MM.1S (cell line): Measurements from ENCODE around the gene IRS4.

ENCODE experiments used
- DNase-seq: peaks from one replicate; pipeline ENCODE4 v3.0.0-alpha.2; 2015
- H2AFZ ChIP-seq: fragments of 300-600 bp; sonication (generic); 2 replicates; pipeline ENCODE4 v1.6.0; 2016; ENCODE audit warnings: antibody characterized with exemption, low read length
- H3F3A ChIP-seq: fragments of 300-600 bp; sonication (generic); 2 replicates; pipeline ENCODE4 v1.6.1; 2016; ENCODE audit warnings: mild to moderate bottlenecking, antibody characterized with exemption, low read length, moderate library complexity, mixed read lengths; ENCODE audit not compliant: insufficient read depth
- H3K27ac ChIP-seq: fragments of 300-600 bp; sonication (generic); 2 replicates; pipeline ENCODE4 v1.5.1; 2016; ENCODE audit warnings: mild to moderate bottlenecking, low read length
- H3K27me3 ChIP-seq: fragments of 300-600 bp; sonication (generic); replicated peaks from 2 replicates; pipeline ENCODE4 v1.6.0; 2016; ENCODE audit warnings: low read length; ENCODE audit not compliant: insufficient read depth
- H3K36me3 ChIP-seq: fragments of 300-600 bp; sonication (generic); replicated peaks from 2 replicates; pipeline ENCODE4 v1.6.1; 2016; ENCODE audit warnings: mild to moderate bottlenecking, low read length, mixed read lengths; ENCODE audit not compliant: insufficient read depth
- H3K4me1 ChIP-seq: fragments of 300-600 bp; sonication (generic); 2 replicates; pipeline ENCODE4 v1.6.1; 2016; ENCODE audit warnings: low read length, mixed read lengths
- H3K4me2 ChIP-seq: fragments of 300-600 bp; sonication (generic); 2 replicates; pipeline ENCODE4 v1.6.0; 2016; ENCODE audit warnings: low read depth, low read length
- H3K4me3 ChIP-seq: fragments of 300-600 bp; sonication (generic); 2 replicates; pipeline ENCODE4 v1.5.1; 2016; ENCODE audit warnings: low read length, mixed read lengths
- H3K79me2 ChIP-seq: fragments of 300-600 bp; sonication (generic); 2 replicates; pipeline ENCODE4 v1.6.1; 2016; ENCODE audit warnings: mixed run types, low read length, mixed read lengths
- H3K9ac ChIP-seq: fragments of 300-600 bp; sonication (generic); 2 replicates; pipeline ENCODE4 v1.6.1; 2016; ENCODE audit warnings: low read length, mixed read lengths
- H3K9me2 ChIP-seq: fragments of 300-600 bp; sonication (generic); replicated peaks from 2 replicates; pipeline ENCODE4 v1.6.1; 2016; ENCODE audit warnings: mild to moderate bottlenecking, low read length, mixed read lengths; ENCODE audit not compliant: insufficient read depth
- H3K9me3 ChIP-seq: fragments of 300-600 bp; sonication (generic); replicated peaks from 2 replicates; pipeline ENCODE4 v1.6.1; 2016; ENCODE audit warnings: mild to moderate bottlenecking, low read length, mixed read lengths; ENCODE audit not compliant: insufficient read depth
- H4K20me1 ChIP-seq: fragments of 300-600 bp; sonication (generic); 2 replicates; pipeline ENCODE4 v1.6.1; 2016; ENCODE audit warnings: mild to moderate bottlenecking, low read length, moderate library complexity, mixed read lengths; ENCODE audit not compliant: insufficient read depth
- EZH2 ChIP-seq: fragments of 300-600 bp; sonication (generic); optimal IDR thresholded peaks from 2 replicates; pipeline ENCODE3; 2017; ENCODE audit warnings: low read depth, mild to moderate bottlenecking, antibody characterized with exemption, low read length, mixed read lengths
- EZH2phosphoT487 ChIP-seq: fragments of 300-600 bp; sonication (generic); IDR thresholded peaks from 2 replicates; pipeline ENCODE4 v1.6.1; 2018; ENCODE audit warnings: antibody characterized with exemption, low read length
- TF ChIP-seq, protein P1 (sequence below): fragments of 300-600 bp; sonication (generic); IDR thresholded peaks from 2 replicates; pipeline ENCODE4 v1.5.1; 2016; ENCODE audit warnings: antibody characterized with exemption, low read length, mixed read lengths

Gene IRS4

DNA sequence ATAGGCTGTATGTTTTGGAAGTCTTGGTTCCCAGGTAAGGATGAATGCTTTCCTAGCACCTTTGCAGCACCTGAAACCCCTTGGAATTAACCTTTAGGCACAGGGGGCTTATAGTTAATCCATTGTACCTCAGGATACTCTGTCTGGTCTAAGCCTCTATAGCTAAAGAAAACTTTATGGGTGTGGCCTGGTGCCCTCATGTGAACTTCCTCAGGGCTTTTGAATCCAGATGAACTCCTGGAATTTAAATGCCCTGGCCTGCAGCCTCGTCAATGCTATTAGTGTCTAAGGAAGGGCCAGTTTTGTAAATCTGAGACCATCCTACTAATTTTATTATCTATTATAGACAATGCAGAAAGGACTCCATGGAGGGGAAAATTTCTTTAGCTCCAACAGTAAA is 33.8 kb downstream of the IRS4 start:
- Histone ChIP-seq H3K9ac (no peak overlapping the region), H3K9me3 (no peaks in the 10 kb centered on the region), H3K4me1 (no peaks in the 10 kb centered on the region), H3F3A (no peaks in the 10 kb centered on the region), H2AFZ (no peak overlapping the region), H3K9me2 (no peaks in the 10 kb centered on the region), H3K4me3 (no peak overlapping the region), H3K36me3 (no peaks in the 10 kb centered on the region), H3K79me2 (no peaks in the 10 kb centered on the region), H3K4me2 (no peak overlapping the region), H4K20me1 (no peaks in the 10 kb centered on the region), H3K27ac (no peak overlapping the region), H3K27me3 (no peaks in the 10 kb centered on the region)
- no peak for DNase-seq
- no peak for TF ChIP-seq EZH2phosphoT487
- no peak for TF ChIP-seq EZH2
- TF ChIP-seq, protein P1, sequence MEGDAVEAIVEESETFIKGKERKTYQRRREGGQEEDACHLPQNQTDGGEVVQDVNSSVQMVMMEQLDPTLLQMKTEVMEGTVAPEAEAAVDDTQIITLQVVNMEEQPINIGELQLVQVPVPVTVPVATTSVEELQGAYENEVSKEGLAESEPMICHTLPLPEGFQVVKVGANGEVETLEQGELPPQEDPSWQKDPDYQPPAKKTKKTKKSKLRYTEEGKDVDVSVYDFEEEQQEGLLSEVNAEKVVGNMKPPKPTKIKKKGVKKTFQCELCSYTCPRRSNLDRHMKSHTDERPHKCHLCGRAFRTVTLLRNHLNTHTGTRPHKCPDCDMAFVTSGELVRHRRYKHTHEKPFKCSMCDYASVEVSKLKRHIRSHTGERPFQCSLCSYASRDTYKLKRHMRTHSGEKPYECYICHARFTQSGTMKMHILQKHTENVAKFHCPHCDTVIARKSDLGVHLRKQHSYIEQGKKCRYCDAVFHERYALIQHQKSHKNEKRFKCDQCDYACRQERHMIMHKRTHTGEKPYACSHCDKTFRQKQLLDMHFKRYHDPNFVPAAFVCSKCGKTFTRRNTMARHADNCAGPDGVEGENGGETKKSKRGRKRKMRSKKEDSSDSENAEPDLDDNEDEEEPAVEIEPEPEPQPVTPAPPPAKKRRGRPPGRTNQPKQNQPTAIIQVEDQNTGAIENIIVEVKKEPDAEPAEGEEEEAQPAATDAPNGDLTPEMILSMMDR, result no peak

GRCh38 chrX:108701633-108702032 is 34.7 kb downstream of the IRS4 start:
- no peak overlapping the region for H3K4me3 ChIP-seq

GRCh38 chrX:108699368-108699767 is 37.0 kb downstream of the IRS4 start:
- Histone ChIP-seq H2AFZ (no peak overlapping the region), H3K4me2 (no peak overlapping the region), H4K20me1 (no peaks in the 10 kb centered on the region), H3K9me2 (no peaks in the 10 kb centered on the region), H3F3A (no peaks in the 10 kb centered on the region), H3K9me3 (no peaks in the 10 kb centered on the region), H3K4me1 (no peaks in the 10 kb centered on the region), H3K36me3 (no peaks in the 10 kb centered on the region), H3K9ac (no peak overlapping the region), H3K27me3 (no peaks in the 10 kb centered on the region), H3K4me3 (no peak overlapping the region), H3K79me2 (no peaks in the 10 kb centered on the region), H3K27ac (no peak overlapping the region)
- DNase-seq, result peak; percentile 58
- TF ChIP-seq, protein P1, result peak; percentile 49
- no peak for TF ChIP-seq EZH2
- no peak for TF ChIP-seq EZH2phosphoT487

More at GRCh38 chrX:108701633-108702032, 34.7 kb downstream of the IRS4 start:
- Histone ChIP-seq H3K4me1 (no peaks in the 10 kb centered on the region), H3K9me3 (no peaks in the 10 kb centered on the region), H2AFZ (no peak overlapping the region), H3K27ac (no peak overlapping the region), H3F3A (no peaks in the 10 kb centered on the region), H3K9ac (no peak overlapping the region), H3K27me3 (no peaks in the 10 kb centered on the region), H3K79me2 (no peaks in the 10 kb centered on the region), H4K20me1 (no peaks in the 10 kb centered on the region), H3K4me2 (no peak overlapping the region), H3K9me2 (no peaks in the 10 kb centered on the region), H3K36me3 (no peaks in the 10 kb centered on the region)
- no peak for DNase-seq
- TF ChIP-seq, protein P1, result no peak

DNA sequence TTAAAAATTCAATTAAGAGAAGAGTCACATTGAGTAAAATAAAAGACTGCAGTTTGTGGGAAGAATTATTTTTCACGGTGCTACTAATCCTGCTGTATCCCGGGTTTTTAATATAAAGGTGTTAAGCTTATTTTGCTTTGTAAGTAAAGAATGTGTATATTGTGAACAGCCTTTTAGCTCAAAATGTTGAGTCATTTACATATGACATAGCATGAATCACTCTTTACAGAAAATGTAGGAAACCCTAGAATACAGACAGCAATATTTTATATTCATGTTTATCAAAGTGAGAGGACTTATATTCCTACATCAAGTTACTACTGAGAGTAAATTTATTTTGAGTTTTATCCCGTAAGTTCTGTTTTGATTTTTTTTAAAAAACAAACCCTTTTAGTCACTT is 39.7 kb downstream of the IRS4 start:
- no peak overlapping the region for H3K4me2 ChIP-seq

More for the DNA sequence above, 39.7 kb downstream of the IRS4 start:
- no peaks in the 10 kb centered on the region for H3K79me2 ChIP-seq
- no peaks in the 10 kb centered on the region for H3K27me3 ChIP-seq
- H4K20me1 ChIP-seq, result no peaks in the 10 kb centered on the region
- no peak overlapping the region for H3K4me3 ChIP-seq
- TF ChIP-seq EZH2, result no peak
- TF ChIP-seq, protein P1, result no peak
- no peak for TF ChIP-seq EZH2phosphoT487
- H3K9me3 ChIP-seq, result no peaks in the 10 kb centered on the region
- H3F3A ChIP-seq, result no peaks in the 10 kb centered on the region
- no peaks in the 10 kb centered on the region for H3K36me3 ChIP-seq
- no peak overlapping the region for H3K27ac ChIP-seq
- DNase-seq, result no peak
- H2AFZ ChIP-seq, result no peak overlapping the region
- H3K9ac ChIP-seq, result no peak overlapping the region
- H3K4me1 ChIP-seq, result no peaks in the 10 kb centered on the region
- H3K9me2 ChIP-seq, result no peaks in the 10 kb centered on the region
